HG02970 (cell line): Measurements from ENCODE around the gene UBE2M.
A peak's percentile ranks its signal among the peaks of the same experiment; 100 is the strongest.
"Not testable (repeated sequence)": the region's sequence is repeated elsewhere in the genome, so short reads cannot be mapped to it uniquely, and the experiment has no call there.

Experiments
- ATAC-seq: cut with Tn5 transposase; IDR thresholded peaks from one replicate; pipeline ENCODE4 v1.9.1; 2021; ENCODE audit warnings: mild to moderate bottlenecking, moderate library complexity, moderate number of reproducible peaks; ENCODE audit not compliant: unreplicated experiment, low FRiP score

The UBE2M gene

GRCh38 chr19:58515259-58515658 lies 43.2 kb downstream of the UBE2M start:
- no peak for ATAC-seq

- no peak for ATAC-seq
Measured at GRCh38 chr19:58514564-58515022, 43.8 kb downstream of the UBE2M start.

GRCh38 chr19:58513694-58514563 lies 44.5 kb downstream of the UBE2M start:
- peak; percentile 61 for ATAC-seq

GRCh38 chr19:58513213-58513693 lies 45.2 kb downstream of the UBE2M start:
- no peak for ATAC-seq

GRCh38 chr19:58511353-58512208 lies 46.8 kb downstream of the UBE2M start, which contains the start of gene SLC27A5:
Gene SLC27A5, minus strand, starts transcription at chr19:58511992. Its CDS starts 37 bp downstream, at chr19:58511955.
- no peak for ATAC-seq

- ATAC-seq, result no peak
Measured at GRCh38 chr19:58510084-58510862, 48.1 kb downstream of the UBE2M start.

- no peak for ATAC-seq
Measured at GRCh38 chr19:58509731-58510083, 48.7 kb downstream of the UBE2M start.

- ATAC-seq, result not testable (repeated sequence)
Measured at GRCh38 chr19:58507602-58508223, 50.7 kb downstream of the UBE2M start.
